Measurements from ENCODE around the gene SAFB2. TPM values are rescaled to one million over a fixed set of nuclear protein-coding genes. Genes with fewer than 3 reads are reported as not detected.

Gene SAFB2
- total and polyA plus RNA-seq, 7 donors: 22.2 to 80.0 (median 35.1) TPM

DNA sequence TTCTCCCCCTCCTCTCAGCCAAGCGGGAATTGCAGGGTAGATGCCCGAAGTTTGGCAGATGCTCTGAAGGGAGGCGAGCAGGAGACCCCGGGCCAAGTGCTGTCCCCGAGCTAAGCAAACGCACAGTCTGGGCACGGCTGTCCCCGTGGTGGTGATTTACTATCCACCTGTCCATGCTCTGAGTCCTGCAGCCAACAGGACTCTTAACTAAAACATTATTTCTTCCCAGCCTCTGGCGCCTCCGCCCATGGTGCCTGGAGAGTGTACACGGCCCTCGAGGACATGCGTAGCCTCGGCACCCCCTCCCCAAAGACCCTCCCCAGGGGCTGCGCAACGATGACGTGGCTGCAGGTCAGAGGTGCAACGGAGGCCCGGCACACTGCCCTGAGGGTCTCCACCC is 62.4 kb downstream of the SAFB2 start:
- peaks cover 0 to 5% (median 1%) of the 10 kb centered on the region in 4 donors for H3K9me3 ChIP-seq
- no peak for TF ChIP-seq EP300 (IDR thresholded peaks at IDR 0.05)
- TF ChIP-seq POLR2A (IDR thresholded peaks at IDR 0.05): no peak
- no peak for TF ChIP-seq POLR2AphosphoS5 (IDR thresholded peaks at IDR 0.05)
- TF ChIP-seq, protein P1, sequence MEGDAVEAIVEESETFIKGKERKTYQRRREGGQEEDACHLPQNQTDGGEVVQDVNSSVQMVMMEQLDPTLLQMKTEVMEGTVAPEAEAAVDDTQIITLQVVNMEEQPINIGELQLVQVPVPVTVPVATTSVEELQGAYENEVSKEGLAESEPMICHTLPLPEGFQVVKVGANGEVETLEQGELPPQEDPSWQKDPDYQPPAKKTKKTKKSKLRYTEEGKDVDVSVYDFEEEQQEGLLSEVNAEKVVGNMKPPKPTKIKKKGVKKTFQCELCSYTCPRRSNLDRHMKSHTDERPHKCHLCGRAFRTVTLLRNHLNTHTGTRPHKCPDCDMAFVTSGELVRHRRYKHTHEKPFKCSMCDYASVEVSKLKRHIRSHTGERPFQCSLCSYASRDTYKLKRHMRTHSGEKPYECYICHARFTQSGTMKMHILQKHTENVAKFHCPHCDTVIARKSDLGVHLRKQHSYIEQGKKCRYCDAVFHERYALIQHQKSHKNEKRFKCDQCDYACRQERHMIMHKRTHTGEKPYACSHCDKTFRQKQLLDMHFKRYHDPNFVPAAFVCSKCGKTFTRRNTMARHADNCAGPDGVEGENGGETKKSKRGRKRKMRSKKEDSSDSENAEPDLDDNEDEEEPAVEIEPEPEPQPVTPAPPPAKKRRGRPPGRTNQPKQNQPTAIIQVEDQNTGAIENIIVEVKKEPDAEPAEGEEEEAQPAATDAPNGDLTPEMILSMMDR (IDR thresholded peaks at IDR 0.05): no peak
- H3K4me1 ChIP-seq: no peaks in the 10 kb centered on the region
- DNase-seq: no peak
- intact Hi-C loops (cut with DNase I): no loop called here
- H3K36me3 ChIP-seq: no peaks in the 10 kb centered on the region
- 45 to 55% methylated on average over 19 of the region's 19 CpGs for WGBS, 2 donors
- no peak overlapping the region for H3K27ac ChIP-seq
- no peak overlapping the region for H3K4me3 ChIP-seq
- H3K27me3 ChIP-seq: peaks cover 0 to 77% (median 10%) of the 10 kb centered on the region in 3 donors

DNA sequence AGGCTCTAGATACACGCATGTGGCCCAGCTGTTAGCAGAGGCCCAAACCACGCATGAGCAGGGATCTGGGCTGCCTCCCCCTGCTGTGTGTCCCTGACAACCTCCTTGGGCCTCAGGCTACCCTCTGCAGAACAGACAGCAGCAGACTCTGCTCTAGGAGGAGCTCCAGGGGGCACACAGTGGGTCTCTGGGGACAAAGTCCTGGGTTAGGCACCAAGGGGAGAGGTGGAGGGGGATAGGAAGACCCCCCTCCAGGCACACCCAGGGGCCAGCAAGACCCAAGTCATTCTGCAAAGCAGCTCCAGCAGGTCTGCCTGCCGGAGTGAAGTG is 62.8 kb downstream of the SAFB2 start:
- Histone ChIP-seq H3K27me3 (peaks cover 0 to 73% (median 10%) of the 10 kb centered on the region in 3 donors), H3K27ac (no peak overlapping the region), H3K4me1 (no peaks in the 10 kb centered on the region), H3K9me3 (peaks cover 0 to 5% (median 1%) of the 10 kb centered on the region in 4 donors), H3K4me3 (no peak overlapping the region), H3K36me3 (no peaks in the 10 kb centered on the region)
- no peak for DNase-seq
- 20 to 43% methylated on average over 3 of the region's 3 CpGs for WGBS, 2 donors
- intact Hi-C loops (cut with DNase I): no loop called here
- TF ChIP-seq POLR2AphosphoS5 (IDR thresholded peaks at IDR 0.05): no peak

DNA sequence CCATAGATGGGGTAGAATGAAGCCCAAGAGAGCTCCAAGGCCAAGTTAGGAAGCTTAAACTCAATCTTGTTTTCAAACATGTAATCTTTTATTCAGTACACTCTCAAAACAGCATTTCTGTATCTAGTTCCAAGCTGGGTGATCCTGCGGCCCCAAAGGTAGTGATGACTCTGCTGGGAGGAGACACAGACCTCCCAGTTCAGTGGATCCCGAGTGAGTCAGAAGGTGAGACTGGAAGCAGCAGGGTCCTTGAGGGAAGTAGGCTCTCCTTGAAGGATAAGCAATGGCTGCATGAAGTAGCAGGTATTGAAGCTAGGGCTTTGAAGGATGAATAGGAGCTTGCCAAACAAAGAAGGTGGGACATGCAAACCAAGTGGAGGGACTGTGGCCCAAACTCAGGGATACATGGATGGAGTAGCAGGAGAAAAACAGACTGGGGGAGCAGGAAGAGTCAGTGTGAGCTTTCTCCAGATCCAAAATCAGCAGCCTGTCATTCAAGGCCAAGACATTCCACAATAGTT is 64.4 kb downstream of the SAFB2 start:
- H3K27ac ChIP-seq: no peak overlapping the region
- TF ChIP-seq, protein P1 (IDR thresholded peaks at IDR 0.05): no peak
- TF ChIP-seq POLR2A (IDR thresholded peaks at IDR 0.05) (no peak), EP300 (IDR thresholded peaks at IDR 0.05) (no peak), POLR2AphosphoS5 (IDR thresholded peaks at IDR 0.05) (no peak)
- peaks cover 0 to 5% (median 1%) of the 10 kb centered on the region in 4 donors for H3K9me3 ChIP-seq
- H3K4me3 ChIP-seq: no peak overlapping the region
- WGBS, 2 donors: 69 to 79% methylated on average over 2 of the region's 2 CpGs
- intact Hi-C loops (cut with DNase I): no loop called here
- no peak for DNase-seq
- peaks cover 0 to 60% (median 6%) of the 10 kb centered on the region in 3 donors for H3K27me3 ChIP-seq
- no peaks in the 10 kb centered on the region for H3K36me3 ChIP-seq
- no peaks in the 10 kb centered on the region for H3K4me1 ChIP-seq

DNA sequence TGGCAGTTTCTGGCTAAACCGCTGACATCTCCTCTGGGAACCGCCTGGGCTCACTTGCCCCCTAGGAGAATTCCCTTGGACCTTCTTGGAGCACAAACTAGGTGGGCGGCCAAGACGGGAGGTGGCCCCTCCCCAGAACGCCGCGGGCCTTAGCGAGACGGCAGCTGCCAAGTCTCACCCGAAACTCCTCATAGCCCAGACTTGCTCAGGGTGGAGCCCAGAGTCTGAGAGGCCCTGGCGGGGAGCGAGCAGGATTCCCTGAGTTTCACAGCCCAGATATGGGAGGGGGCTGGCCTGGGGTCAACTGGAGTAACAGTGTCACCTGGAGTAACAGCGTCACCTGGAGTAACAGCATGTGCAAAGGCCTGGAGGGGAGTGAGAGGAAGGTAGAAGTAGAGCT is 64.9 kb downstream of the SAFB2 start:
- Histone ChIP-seq H3K27me3 (peaks cover 0 to 55% (median 3%) of the 10 kb centered on the region in 3 donors), H3K4me1 (no peaks in the 10 kb centered on the region), H3K27ac (no peak overlapping the region), H3K9me3 (peaks cover 0 to 5% (median under 1%) of the 10 kb centered on the region in 4 donors), H3K4me3 (no peak overlapping the region), H3K36me3 (no peaks in the 10 kb centered on the region)
- DNase-seq: no peak
- 36 to 59% methylated on average over 13 of the region's 13 CpGs for WGBS, 2 donors
- intact Hi-C loops (cut with DNase I): no loop called here
- TF ChIP-seq, protein P1 (IDR thresholded peaks at IDR 0.05): no peak
- TF ChIP-seq POLR2AphosphoS5 (IDR thresholded peaks at IDR 0.05): no peak
- no peak for TF ChIP-seq EP300 (IDR thresholded peaks at IDR 0.05)

DNA sequence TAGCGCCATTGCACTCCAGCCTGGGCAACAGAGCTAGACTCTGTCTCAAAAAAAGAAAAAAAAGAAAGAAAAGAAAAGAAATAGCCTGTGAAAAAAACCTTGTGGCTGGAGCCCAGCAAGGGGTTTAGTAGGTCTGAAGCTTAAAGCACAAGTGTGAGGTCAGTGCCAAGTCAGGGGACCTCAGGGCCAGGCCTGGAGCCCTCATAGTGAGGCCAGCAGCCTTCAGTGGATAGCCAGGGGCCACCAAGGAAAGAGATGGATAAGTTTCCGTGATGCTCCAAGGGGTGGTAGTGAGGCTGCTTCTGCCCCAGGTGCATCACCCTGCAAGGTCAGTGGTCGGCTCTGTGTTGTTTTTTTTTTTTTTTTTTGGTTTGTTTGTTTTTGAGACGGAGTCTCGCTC is 67.7 kb downstream of the SAFB2 start:
- Histone ChIP-seq H3K4me1 (no peaks in the 10 kb centered on the region), H3K27me3 (peaks cover 0 to 30% (median 3%) of the 10 kb centered on the region in 3 donors), H3K27ac (no peak overlapping the region), H3K4me3 (no peak overlapping the region), H3K9me3 (no peaks in the 10 kb centered on the region), H3K36me3 (no peaks in the 10 kb centered on the region)
- 62 to 84% methylated on average over 5 of the region's 5 CpGs for WGBS, 2 donors
- no peak for TF ChIP-seq POLR2A (IDR thresholded peaks at IDR 0.05)
- no peak for TF ChIP-seq EP300 (IDR thresholded peaks at IDR 0.05)
- TF ChIP-seq POLR2AphosphoS5 (IDR thresholded peaks at IDR 0.05): no peak
- TF ChIP-seq, protein P1 (IDR thresholded peaks at IDR 0.05): no peak
- DNase-seq: no peak
- intact Hi-C loops (cut with DNase I): no loop called here
